PC-3 (cell line): ENCODE data around the gene CTNNA3. TPM values are rescaled to one million over a fixed set of nuclear protein-coding genes. Genes with fewer than 3 reads are reported as not detected.
A peak's percentile ranks its signal among the peaks of the same experiment; 100 is the strongest.

Experiments used
- ATAC-seq: fragments of 200-7000 bp; cut with Tn5 transposase; 2 replicates; pipeline ENCODE4 v1.9.1; 2020; ENCODE audit warnings: mild to moderate bottlenecking, moderate library complexity
- BruUV-seq: library from RNA; stranded (reverse); fragments of 400-500 nt; replicated peaks from 2 replicates; lab custom pipeline; 2021; lab: Mats Ljungman, UMichigan
- CTCF ChIA-PET: fragments of 300-600 bp; sonication (Branson Sonifier 250); formaldehyde crosslinking; loops from one replicate; lab custom pipeline; 2022; ENCODE audit warnings: antibody characterized with exemption; lab: Charles Lee
- POLR2A ChIA-PET: fragments of 300-600 bp; sonication (Branson Sonifier 250); formaldehyde crosslinking; loops from one replicate; lab custom pipeline; 2022; ENCODE audit warnings: antibody characterized with exemption; ENCODE audit not compliant: unreplicated experiment; lab: Charles Lee
- DNase-seq: peaks from one replicate; pipeline ENCODE4 v3.0.0-alpha.2; 2015
- H2AFZ ChIP-seq: fragments of 300-600 bp; sonication (generic); 2 replicates; pipeline ENCODE4 v1.6.0; 2016; ENCODE audit warnings: antibody characterized with exemption, low read length
- H3F3A ChIP-seq: fragments of 300-600 bp; sonication (generic); one replicate; pipeline ENCODE4 v1.6.0; 2017; ENCODE audit warnings: antibody characterized with exemption, low read length, control low read depth, mild to moderate bottlenecking; ENCODE audit not compliant: unreplicated experiment
- H3K27ac ChIP-seq: fragments of 300-600 bp; sonication (generic); 2 replicates; pipeline ENCODE4 v1.5.1; 2016; ENCODE audit warnings: mild to moderate bottlenecking, low read length
- H3K27me3 ChIP-seq: fragments of 300-600 bp; sonication (generic); 2 replicates; pipeline ENCODE4 v1.6.1; 2016; ENCODE audit warnings: low read length, mixed read lengths
- H3K36me3 ChIP-seq: fragments of 300-600 bp; sonication (generic); 2 replicates; pipeline ENCODE4 v1.6.1; 2016; ENCODE audit warnings: low read depth, mixed run types, low read length, mixed read lengths
- H3K4me1 ChIP-seq: fragments of 300-600 bp; sonication (generic); 2 replicates; pipeline ENCODE4 v1.5.1; 2016; ENCODE audit warnings: low read length; ENCODE audit not compliant: insufficient read depth
- H3K4me2 ChIP-seq: fragments of 300-600 bp; sonication (generic); 2 replicates; pipeline ENCODE4 v1.6.0; 2016; ENCODE audit warnings: low read length
- H3K4me3 ChIP-seq: fragments of 300-600 bp; sonication (generic); 2 replicates; pipeline ENCODE4 v1.5.1; 2016; ENCODE audit warnings: mild to moderate bottlenecking, low read length, mixed read lengths
- H3K79me2 ChIP-seq: fragments of 300-600 bp; sonication (generic); 2 replicates; pipeline ENCODE4 v1.6.1; 2017; ENCODE audit warnings: low read length, mixed read lengths
- H3K9ac ChIP-seq: fragments of 300-600 bp; sonication (generic); 2 replicates; pipeline ENCODE4 v1.6.0; 2016; ENCODE audit warnings: mild to moderate bottlenecking, low read length
- H3K9me2 ChIP-seq: fragments of 300-600 bp; sonication (generic); replicated peaks from 2 replicates; pipeline ENCODE4 v1.6.1; 2016; ENCODE audit warnings: mixed run types, low read length, mixed read lengths
- H3K9me3 ChIP-seq: fragments of 300-600 bp; sonication (generic); 2 replicates; pipeline ENCODE4 v1.6.1; 2016; ENCODE audit warnings: low read length, mixed read lengths
- H4K20me1 ChIP-seq: fragments of 300-600 bp; sonication (generic); 2 replicates; pipeline ENCODE4 v1.6.1; 2016; ENCODE audit warnings: low read length, mixed read lengths
- CTCF ChIP-seq: fragments of 300-600 bp; sonication (generic); conservative IDR thresholded peaks from 2 replicates; pipeline ENCODE4 v1.5.1; 2017; ENCODE audit warnings: antibody characterized with exemption, low read depth, mild to moderate bottlenecking, low read length
- EZH2 ChIP-seq: fragments of 300-600 bp; sonication (generic); IDR thresholded peaks from one replicate; pipeline ENCODE4 v1.6.1; 2017; ENCODE audit warnings: antibody characterized with exemption, mild to moderate bottlenecking, low read length; ENCODE audit not compliant: unreplicated experiment
- EZH2phosphoT487 ChIP-seq: fragments of 300-600 bp; sonication (generic); IDR thresholded peaks from 2 replicates; pipeline ENCODE4 v1.6.1; 2018; ENCODE audit warnings: mild to moderate bottlenecking, antibody characterized with exemption, low read length, borderline replicate concordance
- intact Hi-C: fragments of 100-400 bp; cut with micrococcal nuclease; formaldehyde crosslinking; loops from 2 replicates; pipeline ENCODE4 v1.9.0; 2023
- total RNA-seq: library from RNA; depleted of rRNA; stranded (reverse); fragments of >200 nt; gene quantifications from 2 replicates; pipeline ENCODE4 v1.2.3, GENCODE V29; 2014

The CTNNA3 gene
- total RNA-seq, 1 experiment from 2014 or later, result 1.9 TPM

- DNase-seq, result no peak
- POLR2A ChIA-PET, result no interaction called here
- no peak overlapping the region for H2AFZ ChIP-seq
- H3K4me3 ChIP-seq, result no peak overlapping the region
- no peaks in the 10 kb centered on the region for H3F3A ChIP-seq
- no TSS peak for BruUV-seq
- no peak for TF ChIP-seq EZH2
- no peak overlapping the region for H3K27ac ChIP-seq
- H3K9ac ChIP-seq, result no peak overlapping the region
- CTCF ChIA-PET, result no interaction called here
- H3K4me2 ChIP-seq, result no peak overlapping the region
- no peaks in the 10 kb centered on the region for H3K9me3 ChIP-seq
- H3K79me2 ChIP-seq, result no peaks in the 10 kb centered on the region
- no peaks in the 10 kb centered on the region for H3K9me2 ChIP-seq
- H4K20me1 ChIP-seq, result no peaks in the 10 kb centered on the region
- peaks cover 45% of the 10 kb centered on the region for H3K27me3 ChIP-seq
- no peak for ATAC-seq
- H3K36me3 ChIP-seq, result no peaks in the 10 kb centered on the region
- intact Hi-C loops, result no loop called here
- no peaks in the 10 kb centered on the region for H3K4me1 ChIP-seq
Observed at GRCh38 chr10:67553254-67553653, 142.7 kb downstream of the CTNNA3 start.

- ATAC-seq, result peak; percentile 63
Observed at GRCh38 chr10:67550838-67551402, 145.1 kb downstream of the CTNNA3 start.

GRCh38 chr10:67550046-67550445 lies 145.9 kb downstream of the CTNNA3 start:
- TF ChIP-seq EZH2phosphoT487 (no peak), CTCF (no peak), EZH2 (no peak)
- intact Hi-C loops, result no loop called here
- Histone ChIP-seq H3K9me2 (no peaks in the 10 kb centered on the region), H3K9me3 (no peaks in the 10 kb centered on the region), H3K27me3 (peaks cover 74% of the 10 kb centered on the region), H3K79me2 (no peaks in the 10 kb centered on the region), H3K36me3 (no peaks in the 10 kb centered on the region), H3F3A (no peaks in the 10 kb centered on the region), H3K27ac (no peak overlapping the region), H3K4me2 (no peak overlapping the region), H3K4me3 (no peak overlapping the region), H3K4me1 (no peaks in the 10 kb centered on the region), H3K9ac (no peak overlapping the region), H4K20me1 (no peaks in the 10 kb centered on the region), H2AFZ (no peak overlapping the region)
- POLR2A ChIA-PET, result interaction anchor here (0.7 kb wide), 1 partner anchor 111 kb away, joined by 3 read pairs; no protein-coding TSS in a partner anchor
- CTCF ChIA-PET, result no interaction called here
- ATAC-seq, result no peak
- DNase-seq, result no peak
- no TSS peak for BruUV-seq

More at GRCh38 chr10:67550838-67551402, 145.1 kb downstream of the CTNNA3 start:
- Histone ChIP-seq H3K9me2 (no peaks in the 10 kb centered on the region), H3F3A (no peaks in the 10 kb centered on the region), H3K4me3 (no peak overlapping the region), H3K27ac (no peak overlapping the region), H3K27me3 (peaks cover 68% of the 10 kb centered on the region), H2AFZ (no peak overlapping the region), H3K9me3 (no peaks in the 10 kb centered on the region), H3K79me2 (no peaks in the 10 kb centered on the region), H3K9ac (no peak overlapping the region), H3K4me1 (no peaks in the 10 kb centered on the region), H3K4me2 (no peak overlapping the region), H3K36me3 (no peaks in the 10 kb centered on the region), H4K20me1 (no peaks in the 10 kb centered on the region)
- CTCF ChIA-PET, result no interaction called here
- POLR2A ChIA-PET, result no interaction called here
- BruUV-seq, result no TSS peak
- intact Hi-C loops, result no loop called here
- no peak for TF ChIP-seq EZH2
- TF ChIP-seq CTCF, result no peak
- no peak for TF ChIP-seq EZH2phosphoT487
- no peak for DNase-seq
